Measurements from ENCODE around the gene NSMCE1.

NSMCE1 gene

GRCh38 chr16:27191352-27191924 lies 77.1 kb downstream of the NSMCE1 start:
- Histone ChIP-seq H3K4me2 (ENCODE audit: insufficient read depth, low read length) (no peak overlapping the region), H3K4me3 (ENCODE audit: low read depth in 1 of 2, low read length in 2 of 2) (no peak overlapping the region), H4K20me1 (ENCODE audit: insufficient read depth, low read length) (no peaks in the 10 kb centered on the region), H3K79me2 (ENCODE audit: insufficient read depth, low read length) (no peaks in the 10 kb centered on the region), H2AFZ (ENCODE audit: low read depth, low read length) (no peak overlapping the region), H3K4me1 (ENCODE audit: insufficient read depth, low read length) (no peaks in the 10 kb centered on the region), H3K27me3 (ENCODE audit: insufficient read depth, low read length, poor library complexity) (no peaks in the 10 kb centered on the region), H3K9me3 (ENCODE audit: insufficient read depth, low read length, severe bottlenecking) (no peaks in the 10 kb centered on the region), H3K9ac (ENCODE audit: low read depth, low read length) (no peak overlapping the region), H3K36me3 (ENCODE audit: insufficient read depth, low read length) (no peaks in the 10 kb centered on the region), H3K27ac (ENCODE audit: low read length) (no peak overlapping the region)
- no peak for DNase-seq
- no peak for ATAC-seq (ENCODE audit: insufficient read depth, low read depth)
- no peak for TF ChIP-seq EZH2 (IDR thresholded peaks at IDR 0.05; ENCODE audit: borderline replicate concordance, low read depth, low read length, severe bottlenecking)
- no peak for TF ChIP-seq CTCF (IDR thresholded peaks at IDR 0.05; ENCODE audit: borderline replicate concordance, extremely low read depth, low read length, poor library complexity, severe bottlenecking)

- no peaks in the 10 kb centered on the region for H3K79me2 ChIP-seq (ENCODE audit: insufficient read depth, low read length)
- H3K4me3 ChIP-seq (ENCODE audit: low read depth in 1 of 2, low read length in 2 of 2) = no peak overlapping the region
- H3K9me3 ChIP-seq (ENCODE audit: insufficient read depth, low read length, severe bottlenecking) = no peaks in the 10 kb centered on the region
- H4K20me1 ChIP-seq (ENCODE audit: insufficient read depth, low read length) = no peaks in the 10 kb centered on the region
- no peaks in the 10 kb centered on the region for H3K27me3 ChIP-seq (ENCODE audit: insufficient read depth, low read length, poor library complexity)
- no peaks in the 10 kb centered on the region for H3K36me3 ChIP-seq (ENCODE audit: insufficient read depth, low read length)
- no peak overlapping the region for H3K9ac ChIP-seq (ENCODE audit: low read depth, low read length)
- H2AFZ ChIP-seq (ENCODE audit: low read depth, low read length) = no peak overlapping the region
- no peaks in the 10 kb centered on the region for H3K4me1 ChIP-seq (ENCODE audit: insufficient read depth, low read length)
- no peak overlapping the region for H3K27ac ChIP-seq (ENCODE audit: low read length)
- TF ChIP-seq CTCF (IDR thresholded peaks at IDR 0.05; ENCODE audit: borderline replicate concordance, extremely low read depth, low read length, poor library complexity, severe bottlenecking) = no peak
- no peak for TF ChIP-seq EZH2 (IDR thresholded peaks at IDR 0.05; ENCODE audit: borderline replicate concordance, low read depth, low read length, severe bottlenecking)
- ATAC-seq (ENCODE audit: insufficient read depth, low read depth) = 0 out of 3 replicates have a peak, but pooled peaks have one; percentile 37
- DNase-seq = no peak
- H3K4me2 ChIP-seq (ENCODE audit: insufficient read depth, low read length) = no peak overlapping the region
Measured at GRCh38 chr16:27190316-27190871, 78.2 kb downstream of the NSMCE1 start.

- ATAC-seq (ENCODE audit: insufficient read depth, low read depth) = peak; percentile 39; the same call in 1 of the 3 replicates
- Histone ChIP-seq H3K36me3 (ENCODE audit: insufficient read depth, low read length) (no peaks in the 10 kb centered on the region), H2AFZ (ENCODE audit: low read depth, low read length) (no peak overlapping the region), H4K20me1 (ENCODE audit: insufficient read depth, low read length) (no peaks in the 10 kb centered on the region), H3K4me2 (ENCODE audit: insufficient read depth, low read length) (no peak overlapping the region), H3K27ac (ENCODE audit: low read length) (no peak overlapping the region), H3K9ac (ENCODE audit: low read depth, low read length) (no peak overlapping the region), H3K27me3 (ENCODE audit: insufficient read depth, low read length, poor library complexity) (no peaks in the 10 kb centered on the region), H3K4me1 (ENCODE audit: insufficient read depth, low read length) (no peaks in the 10 kb centered on the region), H3K9me3 (ENCODE audit: insufficient read depth, low read length, severe bottlenecking) (no peaks in the 10 kb centered on the region), H3K4me3 (ENCODE audit: low read depth in 1 of 2, low read length in 2 of 2) (no peak overlapping the region), H3K79me2 (ENCODE audit: insufficient read depth, low read length) (no peaks in the 10 kb centered on the region)
- no peak for TF ChIP-seq CTCF (IDR thresholded peaks at IDR 0.05; ENCODE audit: borderline replicate concordance, extremely low read depth, low read length, poor library complexity, severe bottlenecking)
- TF ChIP-seq EZH2 (IDR thresholded peaks at IDR 0.05; ENCODE audit: borderline replicate concordance, low read depth, low read length, severe bottlenecking) = no peak
- no peak for DNase-seq
Measured at GRCh38 chr16:27189335-27189972, 79.1 kb downstream of the NSMCE1 start.
